Calu3 (cell line): ENCODE measurements around the gene GPA33. TPM values are rescaled to one million over a fixed set of nuclear protein-coding genes. Genes with fewer than 3 reads are reported as not detected.

Experiments
- BruUV-seq: library from RNA; stranded (reverse); fragments of 400-500 nt; replicated peaks from 2 replicates; lab custom pipeline; 2021; lab: Mats Ljungman, UMichigan
- CTCF ChIA-PET: fragments of 300-600 bp; sonication (Branson Sonifier 250); formaldehyde crosslinking; loops from one replicate; lab custom pipeline; 2022; ENCODE audit warnings: antibody characterized with exemption; lab: Charles Lee
- DNase-seq: peaks from one replicate; pipeline ENCODE4 v3.0.0; 2022
- H3K27ac Mint-ChIP-seq: one replicate; pipeline ENCODE4 v1.8.0; 2022; ENCODE audit warnings: mixed read lengths; ENCODE audit not compliant: unreplicated experiment
- H3K27me3 Mint-ChIP-seq: one replicate; pipeline ENCODE4 v1.8.0; 2022; ENCODE audit warnings: mixed read lengths; ENCODE audit not compliant: unreplicated experiment
- H3K36me3 Mint-ChIP-seq: one replicate; pipeline ENCODE4 v1.8.0; 2022; ENCODE audit warnings: mild to moderate bottlenecking, moderate library complexity, mixed read lengths; ENCODE audit not compliant: insufficient read depth, unreplicated experiment
- H3K4me1 Mint-ChIP-seq: one replicate; pipeline ENCODE4 v1.8.0; 2022; ENCODE audit warnings: mild to moderate bottlenecking, low read depth, mixed read lengths; ENCODE audit not compliant: unreplicated experiment
- H3K4me3 Mint-ChIP-seq: one replicate; pipeline ENCODE4 v1.8.0; 2022; ENCODE audit warnings: mild to moderate bottlenecking, low read depth, moderate library complexity, mixed read lengths; ENCODE audit not compliant: unreplicated experiment
- H3K9me3 Mint-ChIP-seq: one replicate; pipeline ENCODE4 v1.8.0; 2022; ENCODE audit warnings: low read depth, mixed read lengths; ENCODE audit not compliant: unreplicated experiment
- intact Hi-C: fragments of 100-400 bp; cut with micrococcal nuclease; formaldehyde crosslinking; loops from one replicate; pipeline ENCODE4 v1.10.0; 2022; ENCODE audit not compliant: unreplicated experiment
- total RNA-seq: library from RNA; stranded (reverse); gene quantifications from 2 replicates; pipeline ENCODE4 v1.2.3, GENCODE V29; 2022
- TF ChIP-seq, protein P1 (sequence below): fragments of 200-600 bp; IDR thresholded peaks from one replicate; pipeline ENCODE4 v1.8.0; 2022; ENCODE audit warnings: antibody characterized with exemption; ENCODE audit not compliant: unreplicated experiment

GPA33 gene
- total RNA-seq, 1 experiment from 2014 or later = not detected

GRCh38 chr1:167106119-167106461 is 15.9 kb upstream of the GPA33 start:
- Mint-ChIP-seq H3K27me3 (no peaks in the 10 kb centered on the region), H3K27ac (peak overlapping the region; percentile 4), H3K36me3 (no peaks in the 10 kb centered on the region), H3K9me3 (peaks cover 2% of the 10 kb centered on the region), H3K4me3 (no peak overlapping the region), H3K4me1 (peaks cover 31% of the 10 kb centered on the region)
- CTCF ChIA-PET = no interaction called here
- no TSS peak for BruUV-seq
- intact Hi-C loops = no loop called here
- TF ChIP-seq, protein P1, sequence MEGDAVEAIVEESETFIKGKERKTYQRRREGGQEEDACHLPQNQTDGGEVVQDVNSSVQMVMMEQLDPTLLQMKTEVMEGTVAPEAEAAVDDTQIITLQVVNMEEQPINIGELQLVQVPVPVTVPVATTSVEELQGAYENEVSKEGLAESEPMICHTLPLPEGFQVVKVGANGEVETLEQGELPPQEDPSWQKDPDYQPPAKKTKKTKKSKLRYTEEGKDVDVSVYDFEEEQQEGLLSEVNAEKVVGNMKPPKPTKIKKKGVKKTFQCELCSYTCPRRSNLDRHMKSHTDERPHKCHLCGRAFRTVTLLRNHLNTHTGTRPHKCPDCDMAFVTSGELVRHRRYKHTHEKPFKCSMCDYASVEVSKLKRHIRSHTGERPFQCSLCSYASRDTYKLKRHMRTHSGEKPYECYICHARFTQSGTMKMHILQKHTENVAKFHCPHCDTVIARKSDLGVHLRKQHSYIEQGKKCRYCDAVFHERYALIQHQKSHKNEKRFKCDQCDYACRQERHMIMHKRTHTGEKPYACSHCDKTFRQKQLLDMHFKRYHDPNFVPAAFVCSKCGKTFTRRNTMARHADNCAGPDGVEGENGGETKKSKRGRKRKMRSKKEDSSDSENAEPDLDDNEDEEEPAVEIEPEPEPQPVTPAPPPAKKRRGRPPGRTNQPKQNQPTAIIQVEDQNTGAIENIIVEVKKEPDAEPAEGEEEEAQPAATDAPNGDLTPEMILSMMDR = no peak
- no peak for DNase-seq

GRCh38 chr1:167105271-167106118 is 15.3 kb upstream of the GPA33 start:
- Mint-ChIP-seq H3K36me3 (no peaks in the 10 kb centered on the region), H3K27ac (peak overlapping the region; percentile 4)
- intact Hi-C loops = loop anchor here (1.0 kb wide), 1 partner anchor 38 kb away; no protein-coding TSS in a partner anchor

DNA sequence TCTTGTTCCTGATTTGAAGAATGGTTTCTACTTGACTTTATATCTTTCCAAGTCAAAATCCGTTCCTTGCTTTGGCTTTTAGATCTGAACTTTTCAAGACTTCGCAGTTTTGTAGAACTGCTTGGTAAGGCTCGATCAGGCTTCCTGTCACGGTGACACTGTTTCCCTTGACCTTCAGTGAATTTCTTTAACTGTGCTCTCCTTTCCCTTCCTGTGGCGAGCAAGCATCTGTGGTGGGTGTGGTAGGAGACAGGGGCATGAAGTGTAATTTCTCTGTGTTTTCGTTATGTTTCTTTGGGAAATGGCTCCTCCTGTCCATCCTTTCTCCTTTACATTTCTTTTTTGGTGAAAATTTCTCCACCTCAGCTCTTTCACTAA is 14.1 kb upstream of the GPA33 start:
- no TSS peak for BruUV-seq
- H3K4me3 Mint-ChIP-seq = no peak overlapping the region
- CTCF ChIA-PET = no interaction called here
- TF ChIP-seq, protein P1 = no peak
- peaks cover 30% of the 10 kb centered on the region for H3K4me1 Mint-ChIP-seq
- no peaks in the 10 kb centered on the region for H3K36me3 Mint-ChIP-seq
- DNase-seq = no peak
- no peaks in the 10 kb centered on the region for H3K27me3 Mint-ChIP-seq
- H3K27ac Mint-ChIP-seq = no peak overlapping the region
- intact Hi-C loops = no loop called here
- H3K9me3 Mint-ChIP-seq = peaks cover 2% of the 10 kb centered on the region

More at GRCh38 chr1:167105271-167106118, 15.3 kb upstream of the GPA33 start:
- peaks cover 31% of the 10 kb centered on the region for H3K4me1 Mint-ChIP-seq
- peak overlapping the region; percentile 17 for H3K4me3 Mint-ChIP-seq
- peaks cover 2% of the 10 kb centered on the region for H3K9me3 Mint-ChIP-seq
- no peaks in the 10 kb centered on the region for H3K27me3 Mint-ChIP-seq
- TF ChIP-seq, protein P1 = no peak
- CTCF ChIA-PET = interaction anchor here (0.7 to 1.0 kb wide), 3 partner anchors 106 to 1037 kb away, joined by 3 to 4 read pairs (median 3); no protein-coding TSS in a partner anchor
- BruUV-seq = no TSS peak
- DNase-seq = no peak

DNA sequence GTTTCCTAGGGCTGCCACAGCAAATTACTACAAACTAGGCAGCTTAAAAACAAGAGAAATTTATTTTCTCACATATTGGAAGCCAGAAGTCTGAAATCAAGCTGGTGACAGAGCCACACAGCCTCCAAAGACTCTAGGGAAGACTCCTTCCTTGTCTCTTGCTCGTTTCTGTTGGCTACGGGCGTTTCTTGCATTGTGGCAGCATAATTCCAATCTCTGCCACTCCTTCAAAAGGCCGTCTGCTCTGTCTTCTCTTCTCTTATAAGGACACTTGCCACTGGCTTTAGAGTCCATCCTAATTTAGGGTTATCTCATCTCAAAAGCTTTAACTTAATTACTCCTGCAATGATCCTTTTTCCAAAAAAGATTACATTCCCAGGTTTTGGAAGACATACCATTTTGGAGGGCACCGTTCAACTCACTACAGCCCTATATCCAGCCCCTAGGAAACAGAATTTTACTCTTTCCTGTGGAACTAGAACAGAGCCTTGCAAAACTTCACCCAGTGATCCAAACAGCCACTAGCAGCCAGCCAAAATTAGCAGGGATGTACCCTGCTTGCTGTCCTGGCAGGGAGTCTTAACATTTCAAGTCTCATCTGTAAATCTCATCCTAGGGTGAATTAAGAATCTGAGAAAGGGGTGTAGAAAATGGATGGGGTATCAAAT is 12.9 kb upstream of the GPA33 start:
- DNase-seq = no peak
- CTCF ChIA-PET = interaction anchor here (1.0 kb wide), 1 partner anchor 117 kb away, joined by 3 read pairs; no protein-coding TSS in a partner anchor
- TF ChIP-seq, protein P1 = no peak
- H3K36me3 Mint-ChIP-seq = no peaks in the 10 kb centered on the region
- BruUV-seq = no TSS peak
- intact Hi-C loops = no loop called here
- no peak overlapping the region for H3K4me3 Mint-ChIP-seq
- H3K4me1 Mint-ChIP-seq = peaks cover 18% of the 10 kb centered on the region
- no peaks in the 10 kb centered on the region for H3K27me3 Mint-ChIP-seq
- no peak overlapping the region for H3K27ac Mint-ChIP-seq
- H3K9me3 Mint-ChIP-seq = peaks cover under 1% of the 10 kb centered on the region
